ENCODE measurements around the gene RFTN1.

GRCh38 chr3:16507578-16508242, 5.8 kb downstream of the RFTN1 start:
- TF ChIP-seq CTCF (IDR thresholded peaks at IDR 0.05) (no peak), POLR2A (IDR thresholded peaks at IDR 0.05) (no peak)

All from heart left ventricle (tissue), 13 donors.